HUES64 (cell line): Measurements from ENCODE around the gene PTGR2. TPM values are rescaled to one million over a fixed set of nuclear protein-coding genes. Genes with fewer than 3 reads are reported as not detected.

Source experiments
- H3K27ac ChIP-seq: 2 replicates; pipeline ENCODE4 v1.7.0; 2013; ENCODE audit warnings: low read depth, low read length, inconsistent platforms
- H3K27me3 ChIP-seq: 2 replicates; pipeline ENCODE4 v1.6.1; 2013; ENCODE audit warnings: mild to moderate bottlenecking, low read length; ENCODE audit not compliant: insufficient read depth
- H3K36me3 ChIP-seq: 2 replicates; pipeline ENCODE4 v1.6.1; 2013; ENCODE audit warnings: mild to moderate bottlenecking, low read length; ENCODE audit not compliant: insufficient read depth
- H3K4me1 ChIP-seq: 2 replicates; pipeline ENCODE4 v1.6.1; 2013; ENCODE audit warnings: mild to moderate bottlenecking, low read length, moderate library complexity; ENCODE audit not compliant: insufficient read depth
- H3K4me3 ChIP-seq: 2 replicates; pipeline ENCODE4 v1.5.1; 2013; ENCODE audit warnings: mild to moderate bottlenecking, low read length, moderate library complexity
- H3K9ac ChIP-seq: 2 replicates; pipeline ENCODE4 v1.6.1; 2013; ENCODE audit warnings: mild to moderate bottlenecking, low read depth, low read length
- H3K9me3 ChIP-seq: 2 replicates; pipeline ENCODE4 v1.6.1; 2013; ENCODE audit warnings: low read depth, low read length; ENCODE audit not compliant: insufficient read depth
- WGBS: fragments of 150-250, 120-280 bp; methylation state at CpG from one replicate; pipeline ENCODE4 v1.1.7; 2013; ENCODE audit warnings: missing lambda C conversion rate; 5-methylcytosine and 5-hydroxymethylcytosine counted together
- polyA plus RNA-seq, 2 experiments: library from polyadenylated mRNA; stranded (reverse); fragments of 50-300 nt; gene quantifications; one replicate each; pipeline ENCODE4 v1.2.3, GENCODE V29; 2013

The PTGR2 gene
- polyA plus RNA-seq (2013, experiment 1 of 2), result 11.6 TPM
- polyA plus RNA-seq (2013, experiment 2 of 2), result 14.7 TPM

GRCh38 chr14:73851567-73852382, at the start of gene PTGR2:
Gene PTGR2 (plus strand): TSS chr14:73851831. CDS start chr14:73858863, 7,032 bp downstream.
- 1% methylated on average over 51 of the region's 51 CpGs for WGBS
- Histone ChIP-seq H3K4me1 (peaks cover 9% of the 10 kb centered on the region; the same call in 1 of the 2 replicates), H3K4me3 (peak within 1 kb of the TSS; percentile 98), H3K9ac (peak within 1 kb of the TSS; percentile 99), H3K36me3 (peaks cover 13% of the 10 kb centered on the region), H3K27me3 (no peaks in the 10 kb centered on the region), H3K9me3 (no peaks in the 10 kb centered on the region), H3K27ac (peak within 1 kb of the TSS; percentile 94)

- 86% methylated on average over 10 of the region's 10 CpGs for WGBS
- Histone ChIP-seq H3K9me3 (no peaks in the 10 kb centered on the region), H3K27me3 (no peaks in the 10 kb centered on the region), H3K36me3 (no peaks in the 10 kb centered on the region), H3K27ac (no peak overlapping the region), H3K9ac (no peak overlapping the region), H3K4me3 (no peak overlapping the region), H3K4me1 (no peaks in the 10 kb centered on the region)
Measured at GRCh38 chr14:73802431-73803188, 49.0 kb upstream of the PTGR2 start.

GRCh38 chr14:73804636-73805035, 47.0 kb upstream of the PTGR2 start:
- WGBS, result 88% methylated on average over 2 of the region's 2 CpGs
- no peaks in the 10 kb centered on the region for H3K4me1 ChIP-seq
- no peak overlapping the region for H3K27ac ChIP-seq
- no peaks in the 10 kb centered on the region for H3K36me3 ChIP-seq
- H3K4me3 ChIP-seq, result no peak overlapping the region
- H3K9me3 ChIP-seq, result no peaks in the 10 kb centered on the region
- no peak overlapping the region for H3K9ac ChIP-seq
- H3K27me3 ChIP-seq, result no peaks in the 10 kb centered on the region

- H3K9me3 ChIP-seq, result no peaks in the 10 kb centered on the region
- H3K4me1 ChIP-seq, result no peaks in the 10 kb centered on the region
- no peaks in the 10 kb centered on the region for H3K36me3 ChIP-seq
- H3K4me3 ChIP-seq, result no peak overlapping the region
- no peak overlapping the region for H3K9ac ChIP-seq
- no peaks in the 10 kb centered on the region for H3K27me3 ChIP-seq
- no peak overlapping the region for H3K27ac ChIP-seq
- WGBS, result 100% methylated on average over 1 of the region's 1 CpG
Measured at GRCh38 chr14:73807457-73807856, 44.2 kb upstream of the PTGR2 start.

- no peak overlapping the region for H3K4me3 ChIP-seq
- H3K4me1 ChIP-seq, result no peaks in the 10 kb centered on the region
- no peaks in the 10 kb centered on the region for H3K36me3 ChIP-seq
- WGBS, result 84% methylated on average over 6 of the region's 6 CpGs
- no peak overlapping the region for H3K9ac ChIP-seq
- H3K27ac ChIP-seq, result no peak overlapping the region
- no peaks in the 10 kb centered on the region for H3K27me3 ChIP-seq
- no peaks in the 10 kb centered on the region for H3K9me3 ChIP-seq
Measured at GRCh38 chr14:73809391-73809790, 42.2 kb upstream of the PTGR2 start.

GRCh38 chr14:73810478-73811163, 41.0 kb upstream of the PTGR2 start:
- Histone ChIP-seq H3K4me1 (no peaks in the 10 kb centered on the region), H3K27ac (no peak overlapping the region), H3K27me3 (no peaks in the 10 kb centered on the region), H3K9me3 (no peaks in the 10 kb centered on the region), H3K4me3 (no peak overlapping the region), H3K9ac (no peak overlapping the region), H3K36me3 (no peaks in the 10 kb centered on the region)
- WGBS, result 95% methylated on average over 13 of the region's 13 CpGs

- WGBS, result 84% methylated on average over 2 of the region's 2 CpGs
- no peak overlapping the region for H3K4me3 ChIP-seq
- no peaks in the 10 kb centered on the region for H3K27me3 ChIP-seq
- no peaks in the 10 kb centered on the region for H3K4me1 ChIP-seq
- no peaks in the 10 kb centered on the region for H3K9me3 ChIP-seq
- no peak overlapping the region for H3K27ac ChIP-seq
- H3K9ac ChIP-seq, result no peak overlapping the region
- H3K36me3 ChIP-seq, result no peaks in the 10 kb centered on the region
Measured at GRCh38 chr14:73811164-73811503, 40.5 kb upstream of the PTGR2 start.

- no peaks in the 10 kb centered on the region for H3K4me1 ChIP-seq
- no peak overlapping the region for H3K4me3 ChIP-seq
- H3K9me3 ChIP-seq, result no peaks in the 10 kb centered on the region
- WGBS, result 86% methylated on average over 4 of the region's 4 CpGs
- H3K27me3 ChIP-seq, result no peaks in the 10 kb centered on the region
- H3K27ac ChIP-seq, result no peak overlapping the region
- H3K9ac ChIP-seq, result no peak overlapping the region
- no peaks in the 10 kb centered on the region for H3K36me3 ChIP-seq
Measured at GRCh38 chr14:73814153-73814552, 37.5 kb upstream of the PTGR2 start.

- H3K36me3 ChIP-seq, result no peaks in the 10 kb centered on the region
- 90% methylated on average over 5 of the region's 5 CpGs for WGBS
- H3K9ac ChIP-seq, result no peak overlapping the region
- no peak overlapping the region for H3K4me3 ChIP-seq
- no peak overlapping the region for H3K27ac ChIP-seq
- H3K4me1 ChIP-seq, result no peaks in the 10 kb centered on the region
- H3K27me3 ChIP-seq, result no peaks in the 10 kb centered on the region
- H3K9me3 ChIP-seq, result no peaks in the 10 kb centered on the region
Measured at GRCh38 chr14:73815849-73816248, 35.8 kb upstream of the PTGR2 start.

GRCh38 chr14:73816393-73816816, 35.2 kb upstream of the PTGR2 start:
- Histone ChIP-seq H3K36me3 (no peaks in the 10 kb centered on the region), H3K27ac (no peak overlapping the region), H3K9ac (no peak overlapping the region), H3K4me1 (no peaks in the 10 kb centered on the region), H3K27me3 (no peaks in the 10 kb centered on the region), H3K9me3 (no peaks in the 10 kb centered on the region), H3K4me3 (no peak overlapping the region)
- WGBS, result 97% methylated on average over 4 of the region's 4 CpGs
